GM12865 (cell line): Measurements from ENCODE around the gene CENPI.
A peak's percentile ranks its signal among the peaks of the same experiment; 100 is the strongest.
"Not testable (repeated sequence)": the region's sequence is repeated elsewhere in the genome, so short reads cannot be mapped to it uniquely, and the experiment has no call there.

ENCODE experiments used
- DNase-seq: peaks from one replicate; pipeline ENCODE4 v3.0.0; 2010; ENCODE audit warnings: low read depth
- H3K4me3 ChIP-seq: 2 replicates; pipeline ENCODE4 v1.5.1; 2011; ENCODE audit warnings: mild to moderate bottlenecking, low read depth, low read length, control low read depth
- CTCF ChIP-seq: IDR thresholded peaks from 2 replicates; pipeline ENCODE4 v1.5.1; 2011; ENCODE audit warnings: low read length, control low read depth, low read depth, inconsistent platforms; ENCODE audit not compliant: insufficient read depth; ENCODE audit errors: missing control alignments

CENPI gene

DNA sequence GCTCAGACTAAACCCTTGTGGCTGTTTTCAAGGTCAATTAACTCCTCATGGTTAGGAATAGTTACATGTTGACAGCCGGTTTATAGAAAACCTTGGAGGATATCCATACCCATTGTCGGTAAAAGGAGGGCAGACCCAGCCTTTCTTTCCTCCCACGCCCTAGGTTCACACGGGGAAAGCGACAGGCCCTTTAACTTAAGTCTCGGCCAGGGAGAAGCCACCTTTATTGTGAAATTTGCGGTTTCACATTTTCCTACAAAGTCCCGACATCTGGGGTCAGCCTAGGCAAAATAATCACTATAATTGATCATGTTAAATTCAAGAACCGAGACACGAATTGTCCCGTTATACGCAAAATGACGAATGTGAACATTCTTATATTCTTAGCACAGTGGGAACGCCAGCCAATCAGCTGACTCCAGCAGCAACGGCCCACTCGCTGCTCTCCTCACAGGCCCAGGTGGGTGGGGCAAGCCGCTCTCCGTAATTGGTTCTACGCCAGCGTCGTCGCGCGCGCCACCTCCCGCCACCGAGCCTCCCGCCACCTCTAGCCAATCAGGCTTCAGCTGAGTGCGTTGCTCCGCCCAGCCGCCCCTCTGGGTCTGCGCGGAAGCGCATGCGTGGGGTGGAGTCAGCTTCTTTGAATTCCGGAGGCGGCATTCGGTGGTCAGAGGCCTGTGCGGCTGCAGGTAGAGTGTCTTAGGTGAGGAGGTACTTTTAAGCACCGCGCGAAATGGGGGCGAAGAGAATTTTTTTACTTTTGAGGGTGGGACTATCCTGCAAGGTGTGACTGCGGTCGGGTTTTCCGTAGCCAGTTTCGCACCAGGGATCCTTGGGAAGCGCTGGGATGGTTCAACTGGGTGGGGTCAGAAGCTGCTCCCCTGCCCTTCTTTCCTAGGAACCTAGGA lies at the start of gene CENPI:
Gene CENPI, plus strand, starts transcription at position 659 of the 908 bp plus-strand sequence. CDS start 2,867 bp downstream, outside the sequence.
- peak; percentile 96 for DNase-seq
- TF ChIP-seq CTCF, result no peak
- peak within 1 kb of the TSS; percentile 90 for H3K4me3 ChIP-seq

DNA sequence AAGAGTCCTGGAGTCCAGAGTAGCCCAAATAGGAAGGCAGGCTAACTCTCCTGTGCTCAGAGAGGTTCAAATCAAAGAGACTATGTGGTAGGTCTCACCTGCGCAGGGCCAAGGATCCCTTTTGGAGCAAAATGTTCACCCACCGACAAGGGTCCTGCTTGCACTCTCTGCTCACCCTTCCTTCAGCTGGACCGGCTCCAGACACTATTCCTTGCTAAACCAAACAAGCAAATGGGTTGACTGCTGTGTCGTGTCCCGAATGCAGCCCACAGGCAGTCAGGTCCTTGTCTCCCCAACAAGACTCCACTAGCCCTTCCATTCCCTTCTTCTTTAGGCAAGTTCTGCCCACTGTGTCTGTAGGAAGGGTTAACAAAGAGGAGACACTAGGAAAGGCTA lies 46.9 kb upstream of the CENPI start:
- no peak for DNase-seq
- TF ChIP-seq CTCF, result no peak
- peak overlapping the region; percentile 84 for H3K4me3 ChIP-seq

- peak; percentile 86 for DNase-seq
- no peak for TF ChIP-seq CTCF
- H3K4me3 ChIP-seq, result peak within 1 kb of the TSS; percentile 84
Measured at GRCh38 chrX:101051549-101052302, 46.3 kb upstream of the CENPI start, which contains the start of gene TRMT2B. Gene TRMT2B (minus strand): TSS chrX:101052111. CDS start chrX:101042289, 9,822 bp downstream.

GRCh38 chrX:101056551-101056950 lies 41.5 kb upstream of the CENPI start:
- not testable (repeated sequence) for H3K4me3 ChIP-seq, DNase-seq

GRCh38 chrX:101057093-101057714 lies 40.8 kb upstream of the CENPI start:
- peak; percentile 39 for DNase-seq
- H3K4me3 ChIP-seq, result no peak overlapping the region
- no peak for TF ChIP-seq CTCF

GRCh38 chrX:101062176-101062575 lies 35.8 kb upstream of the CENPI start:
- H3K4me3 ChIP-seq, result no peak overlapping the region
- DNase-seq, result no peak
- TF ChIP-seq CTCF, result no peak

DNA sequence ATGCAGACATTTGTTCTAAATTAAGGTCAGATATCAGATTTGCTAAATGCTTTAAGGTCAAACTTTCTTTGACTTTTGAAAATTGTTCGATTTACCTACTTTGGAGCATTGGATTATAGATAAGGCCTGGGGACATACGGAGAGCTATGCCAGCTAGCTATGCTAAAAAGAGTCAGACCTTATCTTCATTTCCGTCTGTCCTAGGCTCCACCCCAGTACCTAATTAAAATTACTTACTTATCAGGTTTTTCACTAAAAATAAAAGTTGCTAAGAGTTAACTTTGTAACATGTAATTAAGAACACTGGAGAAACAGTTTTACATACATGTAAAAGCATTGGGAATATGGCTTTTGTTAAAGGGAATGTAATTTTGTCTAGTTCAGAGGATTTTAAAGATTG lies 26.4 kb upstream of the CENPI start:
- DNase-seq, result no peak
- no peak overlapping the region for H3K4me3 ChIP-seq
- no peak for TF ChIP-seq CTCF
